Measurements from ENCODE around the gene PSTPIP2.

The PSTPIP2 gene

GRCh38 chr18:46046126-46046525 is 25.9 kb downstream of the PSTPIP2 start:
- H3K9me2 ChIP-seq (replicated peaks; ENCODE audit: low read depth, low read length), result no peaks in the 10 kb centered on the region
- H3K9ac ChIP-seq (ENCODE audit: low read depth, low read length, poor library complexity, severe bottlenecking), result no peak overlapping the region
- no peaks in the 10 kb centered on the region for H3K27me3 ChIP-seq (ENCODE audit: insufficient read depth, low read length, poor library complexity, severe bottlenecking)
- H3K4me3 ChIP-seq (ENCODE audit: low read length, poor library complexity, severe bottlenecking), result no peak overlapping the region
- H4K20me1 ChIP-seq (ENCODE audit: insufficient read depth, low read length, poor library complexity, severe bottlenecking), result no peaks in the 10 kb centered on the region
- no peaks in the 10 kb centered on the region for H3K79me2 ChIP-seq (ENCODE audit: insufficient read depth, low read length)
- no peak overlapping the region for H3K4me2 ChIP-seq (ENCODE audit: low read depth, low read length, poor library complexity, severe bottlenecking)
- no peak overlapping the region for H2AFZ ChIP-seq (ENCODE audit: low read length)
- H3K4me1 ChIP-seq (ENCODE audit: insufficient read depth, low read length, poor library complexity, severe bottlenecking), result peaks cover 29% of the 10 kb centered on the region
- TF ChIP-seq EZH2phosphoT487 (IDR thresholded peaks at IDR 0.05; ENCODE audit: borderline replicate concordance), result no peak
- TF ChIP-seq CTCF (conservative IDR thresholded peaks at IDR 0.05; ENCODE audit: low read length), result peak; percentile 15; the same call in 1 of the 2 replicates
- no peaks in the 10 kb centered on the region for H3K36me3 ChIP-seq (ENCODE audit: insufficient read depth, low read length)
- H3K9me3 ChIP-seq (ENCODE audit: insufficient read depth, low read depth, low read length), result no peaks in the 10 kb centered on the region
- peaks cover 11% of the 10 kb centered on the region for H3F3A ChIP-seq (ENCODE audit: low read depth)

GRCh38 chr18:46042571-46043123 is 29.4 kb downstream of the PSTPIP2 start:
- Histone ChIP-seq H3K79me2 (ENCODE audit: insufficient read depth, low read length) (no peaks in the 10 kb centered on the region), H3K27me3 (ENCODE audit: insufficient read depth, low read length, poor library complexity, severe bottlenecking) (no peaks in the 10 kb centered on the region), H3K9me2 (replicated peaks; ENCODE audit: low read depth, low read length) (no peaks in the 10 kb centered on the region), H3K4me2 (ENCODE audit: low read depth, low read length, poor library complexity, severe bottlenecking) (peak overlapping the region; percentile 46), H4K20me1 (ENCODE audit: insufficient read depth, low read length, poor library complexity, severe bottlenecking) (no peaks in the 10 kb centered on the region), H2AFZ (ENCODE audit: low read length) (no peak overlapping the region), H3K36me3 (ENCODE audit: insufficient read depth, low read length) (no peaks in the 10 kb centered on the region), H3F3A (ENCODE audit: low read depth) (peaks cover 11% of the 10 kb centered on the region), H3K9me3 (ENCODE audit: insufficient read depth, low read depth, low read length) (no peaks in the 10 kb centered on the region), H3K9ac (ENCODE audit: low read depth, low read length, poor library complexity, severe bottlenecking) (no peak overlapping the region), H3K4me3 (ENCODE audit: low read length, poor library complexity, severe bottlenecking) (no peak overlapping the region), H3K4me1 (ENCODE audit: insufficient read depth, low read length, poor library complexity, severe bottlenecking) (peaks cover 32% of the 10 kb centered on the region)
- TF ChIP-seq CTCF (conservative IDR thresholded peaks at IDR 0.05; ENCODE audit: low read length) (no peak), EZH2phosphoT487 (IDR thresholded peaks at IDR 0.05; ENCODE audit: borderline replicate concordance) (no peak)

- Histone ChIP-seq H3K9me2 (replicated peaks; ENCODE audit: low read depth, low read length) (no peaks in the 10 kb centered on the region), H3K79me2 (ENCODE audit: insufficient read depth, low read length) (no peaks in the 10 kb centered on the region), H2AFZ (ENCODE audit: low read length) (no peak overlapping the region), H3F3A (ENCODE audit: low read depth) (peaks cover 11% of the 10 kb centered on the region), H3K4me3 (ENCODE audit: low read length, poor library complexity, severe bottlenecking) (no peak overlapping the region), H3K27me3 (ENCODE audit: insufficient read depth, low read length, poor library complexity, severe bottlenecking) (no peaks in the 10 kb centered on the region), H3K9ac (ENCODE audit: low read depth, low read length, poor library complexity, severe bottlenecking) (no peak overlapping the region), H3K4me1 (ENCODE audit: insufficient read depth, low read length, poor library complexity, severe bottlenecking) (peaks cover 24% of the 10 kb centered on the region), H4K20me1 (ENCODE audit: insufficient read depth, low read length, poor library complexity, severe bottlenecking) (no peaks in the 10 kb centered on the region), H3K36me3 (ENCODE audit: insufficient read depth, low read length) (no peaks in the 10 kb centered on the region), H3K4me2 (ENCODE audit: low read depth, low read length, poor library complexity, severe bottlenecking) (no peak overlapping the region), H3K9me3 (ENCODE audit: insufficient read depth, low read depth, low read length) (no peaks in the 10 kb centered on the region)
- TF ChIP-seq EZH2phosphoT487 (IDR thresholded peaks at IDR 0.05; ENCODE audit: borderline replicate concordance), result no peak
- 0 out of 2 replicates have a peak, but pooled peaks have one; percentile 12 for TF ChIP-seq CTCF (conservative IDR thresholded peaks at IDR 0.05; ENCODE audit: low read length)
Measured at GRCh38 chr18:46040747-46041104, 31.3 kb downstream of the PSTPIP2 start.
